ENCODE data around the gene TSHZ1.

DNA sequence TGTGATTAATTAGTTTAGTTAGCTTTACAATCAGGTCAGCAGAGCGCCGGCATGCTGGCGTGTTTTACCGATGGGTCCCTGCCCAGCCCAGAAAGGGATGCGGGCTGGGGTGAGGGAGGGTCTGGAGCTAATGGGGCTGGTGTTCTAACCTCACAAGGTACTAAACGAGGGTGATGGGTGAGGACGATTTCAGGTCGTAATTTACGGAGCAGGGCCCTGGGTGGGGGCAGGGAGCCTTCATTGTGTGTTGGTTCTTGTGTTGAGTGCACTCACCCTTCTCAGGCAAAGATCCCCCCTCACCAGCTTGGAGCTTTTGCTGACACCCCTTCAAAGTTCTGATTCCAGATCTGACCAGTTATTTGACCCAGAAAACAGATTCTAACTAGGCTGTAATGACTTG, 41.2 kb upstream of the TSHZ1 start:
- TF ChIP-seq TAF1 (IDR thresholded peaks at IDR 0.05; ENCODE audit: borderline replicate concordance, insufficient read depth, low read length) (no peak), REST (IDR thresholded peaks at IDR 0.05; ENCODE audit: insufficient read depth in 1 of 2, low read depth in 2 of 2, low read length in 2 of 2) (no peak)
